CD4-positive, alpha-beta T cell (primary cell): ENCODE data around the gene HOXC9. TPM values are rescaled to one million over a fixed set of nuclear protein-coding genes. Genes with fewer than 3 reads are reported as not detected.

Experiments used
- ATAC-seq: fragments of 200-7000 bp; cut with Tn5 transposase; one replicate; pipeline ENCODE4 v1.10.0; 2022; ENCODE audit warnings: mild to moderate bottlenecking; ENCODE audit not compliant: poor library complexity
- CTCF ChIA-PET: fragments of 350-600 bp; sonication (Branson Sonifier 250); formaldehyde crosslinking; loops from one replicate; lab custom pipeline; 2021; ENCODE audit warnings: antibody characterized with exemption, inconsistent platforms; lab: Charles Lee
- POLR2A ChIA-PET: fragments of 350-600 bp; sonication (Branson Sonifier 250); formaldehyde crosslinking; loops from one replicate; lab custom pipeline; 2021; ENCODE audit warnings: antibody characterized with exemption, inconsistent platforms; lab: Charles Lee
- DNase-seq, 14 experiments: peaks; one replicate each; pipeline ENCODE4 v3.0.0-alpha.2; 2013 to 2020; ENCODE audit warnings: mixed read lengths in 2 of 14
- H3K27ac ChIP-seq, 2 donors: one replicate each; pipeline versions ENCODE4 v1.5.1 to v1.7.0; 2013; ENCODE audit warnings: low read length in 2 of 2, low read depth in 1 of 2, mild to moderate bottlenecking in 1 of 2
- H3K27me3 ChIP-seq, 2 experiments: 1 replicate in 1 of 2; 2 replicates in 1 of 2; pipeline versions ENCODE4 v1.6.1 to v1.7.0; 2013; ENCODE audit warnings: low read length in 2 of 2, control low read depth in 1 of 2, mild to moderate bottlenecking in 1 of 2, moderate library complexity in 1 of 2; ENCODE audit not compliant: insufficient read depth in 2 of 2, control insufficient read depth in 1 of 2
- H3K36me3 ChIP-seq: one replicate; pipeline ENCODE4 v1.6.1; 2013; ENCODE audit warnings: low read length, control low read depth; ENCODE audit not compliant: insufficient read depth
- H3K4me1 ChIP-seq: one replicate; pipeline ENCODE4 v1.6.1; 2013; ENCODE audit warnings: low read length, control low read depth; ENCODE audit not compliant: insufficient read depth
- H3K4me3 ChIP-seq: one replicate; pipeline ENCODE4 v1.5.1; 2013; ENCODE audit warnings: mild to moderate bottlenecking, low read length, moderate library complexity
- H3K9me3 ChIP-seq, 2 experiments: 1 replicate in 1 of 2; 2 replicates in 1 of 2; pipeline versions ENCODE4 v1.6.1 to v1.7.0; 2013; ENCODE audit warnings: low read length in 2 of 2, mild to moderate bottlenecking in 2 of 2, control low read depth in 1 of 2, moderate library complexity in 1 of 2; ENCODE audit not compliant: control insufficient read depth in 1 of 2, insufficient read depth in 1 of 2
- H3K27ac Mint-ChIP-seq: one replicate; pipeline ENCODE4 v1.8.0; 2020; ENCODE audit warnings: mixed read lengths
- H3K27me3 Mint-ChIP-seq: one replicate; pipeline ENCODE4 v1.8.0; 2021; ENCODE audit warnings: mixed read lengths
- H3K36me3 Mint-ChIP-seq: one replicate; pipeline ENCODE4 v1.8.0; 2021; ENCODE audit warnings: low read depth, mixed read lengths
- H3K4me1 Mint-ChIP-seq: one replicate; pipeline ENCODE4 v1.8.0; 2021; ENCODE audit warnings: low read depth, mixed read lengths
- H3K4me3 Mint-ChIP-seq: one replicate; pipeline ENCODE4 v1.8.0; 2020; ENCODE audit warnings: mild to moderate bottlenecking, mixed read lengths
- H3K9me3 Mint-ChIP-seq: one replicate; pipeline ENCODE4 v1.8.0; 2020; ENCODE audit warnings: mixed read lengths
- CTCF ChIP-seq: fragments of 200-600 bp; IDR thresholded peaks from one replicate; pipeline ENCODE4 v1.8.0; 2022; ENCODE audit warnings: antibody characterized with exemption, mild to moderate bottlenecking
- intact Hi-C, 2 experiments: fragments of 100-400 bp; cut with DNase I in 1 of 2; cut with micrococcal nuclease in 1 of 2; formaldehyde crosslinking; loops; one replicate each; pipeline versions ENCODE4 v1.15.1 to v1.9.0; 2023 to 2025; cut with DNase I, micrococcal nuclease
- total RNA-seq, 174 experiments: library from RNA in 2 of 174; stranded (reverse) in 2 of 174; gene quantifications; one replicate each; pipeline ENCODE4 v1.2.3 and lab custom pipeline; 2021 to 2026

HOXC9 gene
- total RNA-seq, 2 experiments from 2014 or later = not detected

GRCh38 chr12:53964315-53964713 lies 35.6 kb upstream of the HOXC9 start:
- intact Hi-C loops = loop anchor here (5.0 kb wide), 2 partner anchors 33 to 83 kb away; no protein-coding TSS in a partner anchor
- no peak overlapping the region for H3K27ac Mint-ChIP-seq
- H3K4me1 Mint-ChIP-seq = peaks cover 44% of the 10 kb centered on the region
- no peak for TF ChIP-seq CTCF
- H3K4me1 ChIP-seq = peaks cover 44% of the 10 kb centered on the region
- no peak overlapping the region for H3K4me3 ChIP-seq
- no peak overlapping the region for H3K27ac ChIP-seq
- peaks cover 8 to 54% of the 10 kb centered on the region in 2 experiments for H3K9me3 ChIP-seq
- no peak for DNase-seq
- ChIA-PET POLR2A (interaction anchor here (0.9 kb wide), 1 partner anchor 9 kb away, joined by 4 read pairs; the partner anchor contains the start of gene HOXC11), CTCF (interaction anchor here (1.1 kb wide), 1 partner anchor 21 kb away, joined by 3 read pairs; the partner anchor contains the start of gene HOXC10)
- H3K27me3 Mint-ChIP-seq = peaks cover 95% of the 10 kb centered on the region
- H3K36me3 Mint-ChIP-seq = no peaks in the 10 kb centered on the region
- H3K4me3 Mint-ChIP-seq = peak overlapping the region; percentile 37
- no peaks in the 10 kb centered on the region for H3K36me3 ChIP-seq
- peaks cover 95 to 100% of the 10 kb centered on the region in 2 experiments for H3K27me3 ChIP-seq
- H3K9me3 Mint-ChIP-seq = no peaks in the 10 kb centered on the region
- no peak for ATAC-seq

- CTCF ChIA-PET = interaction anchor here (1.8 kb wide), 1 partner anchor 19 kb away, joined by 4 read pairs; the partner anchor contains the start of gene HOXC10
- no peak overlapping the region for H3K4me3 ChIP-seq
- Mint-ChIP-seq H3K27me3 (peaks cover 95% of the 10 kb centered on the region), H3K9me3 (no peaks in the 10 kb centered on the region), H3K36me3 (no peaks in the 10 kb centered on the region), H3K27ac (no peak overlapping the region), H3K4me1 (peaks cover 40% of the 10 kb centered on the region), H3K4me3 (peak overlapping the region; percentile 70)
- H3K36me3 ChIP-seq = no peaks in the 10 kb centered on the region
- H3K9me3 ChIP-seq = peaks cover 8 to 60% of the 10 kb centered on the region in 2 experiments
- peaks cover 43% of the 10 kb centered on the region for H3K4me1 ChIP-seq
- intact Hi-C loops = no loop called here
- peaks cover 95 to 100% of the 10 kb centered on the region in 2 experiments for H3K27me3 ChIP-seq
- no peak for TF ChIP-seq CTCF
- no peak for ATAC-seq
- H3K27ac ChIP-seq = no peak overlapping the region
- no peak for DNase-seq
- POLR2A ChIA-PET = interaction anchor here (0.6 to 1.5 kb wide), 3 partner anchors 8 to 223 kb away, joined by 3 to 5 read pairs (median 4); partner anchors contain the start of genes HOXC11 and SMUG1
These were observed 34.5 kb upstream of the HOXC9 start for GRCh38 chr12:53965281-53966084.

GRCh38 chr12:53966085-53966384 lies 33.9 kb upstream of the HOXC9 start:
- ChIA-PET POLR2A (interaction anchor here (1.5 kb wide), 1 partner anchor 10 kb away, joined by 5 read pairs; no protein-coding TSS in a partner anchor), CTCF (interaction anchor here (1.8 kb wide), 1 partner anchor 19 kb away, joined by 4 read pairs; the partner anchor contains the start of gene HOXC10)
- peaks cover 8 to 58% of the 10 kb centered on the region in 2 experiments for H3K9me3 ChIP-seq
- Mint-ChIP-seq H3K4me3 (peak overlapping the region; percentile 61), H3K9me3 (no peaks in the 10 kb centered on the region), H3K27ac (no peak overlapping the region), H3K36me3 (no peaks in the 10 kb centered on the region), H3K4me1 (peaks cover 38% of the 10 kb centered on the region), H3K27me3 (peaks cover 96% of the 10 kb centered on the region)
- intact Hi-C loops = no loop called here
- no peaks in the 10 kb centered on the region for H3K36me3 ChIP-seq
- no peak for TF ChIP-seq CTCF
- peaks cover 39% of the 10 kb centered on the region for H3K4me1 ChIP-seq
- DNase-seq (no peak), ATAC-seq (no peak)
- H3K4me3 ChIP-seq = no peak overlapping the region
- H3K27me3 ChIP-seq = peaks cover 97 to 100% of the 10 kb centered on the region in 2 experiments
- no peak overlapping the region for H3K27ac ChIP-seq
